ENCODE results near the gene KRT222.

The KRT222 gene

DNA sequence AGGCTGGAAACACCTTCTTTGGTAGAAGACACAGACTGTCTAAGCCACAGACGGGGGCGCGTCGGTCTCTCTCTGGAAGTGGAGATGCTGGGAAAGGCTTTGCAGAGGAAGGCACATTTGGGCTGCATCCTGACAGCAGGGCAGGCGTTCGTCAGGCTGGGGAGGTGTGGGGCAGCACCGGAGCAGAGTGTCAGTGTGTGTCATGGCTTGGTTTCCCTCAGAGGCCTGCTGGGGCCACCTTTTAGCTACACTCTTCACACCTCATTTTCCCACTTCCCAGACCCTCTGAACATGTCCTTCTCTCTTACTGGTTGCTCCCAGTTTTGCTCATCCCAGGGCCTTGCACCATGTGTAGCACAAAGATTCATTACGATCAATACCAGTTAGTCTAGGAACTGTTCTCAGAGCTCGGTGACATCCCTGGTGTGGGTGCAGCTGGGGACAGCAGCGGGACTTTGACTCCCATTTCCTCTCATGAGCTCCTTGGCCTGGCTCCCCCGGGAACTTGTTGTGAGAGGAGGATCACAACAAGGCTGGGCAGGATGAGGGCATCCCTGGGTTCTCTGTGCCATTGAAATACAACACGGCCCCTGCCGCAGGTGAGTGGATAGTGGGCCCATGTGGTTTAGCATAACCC is 50.4 kb downstream of the KRT222 start:
- no peak for DNase-seq

DNA sequence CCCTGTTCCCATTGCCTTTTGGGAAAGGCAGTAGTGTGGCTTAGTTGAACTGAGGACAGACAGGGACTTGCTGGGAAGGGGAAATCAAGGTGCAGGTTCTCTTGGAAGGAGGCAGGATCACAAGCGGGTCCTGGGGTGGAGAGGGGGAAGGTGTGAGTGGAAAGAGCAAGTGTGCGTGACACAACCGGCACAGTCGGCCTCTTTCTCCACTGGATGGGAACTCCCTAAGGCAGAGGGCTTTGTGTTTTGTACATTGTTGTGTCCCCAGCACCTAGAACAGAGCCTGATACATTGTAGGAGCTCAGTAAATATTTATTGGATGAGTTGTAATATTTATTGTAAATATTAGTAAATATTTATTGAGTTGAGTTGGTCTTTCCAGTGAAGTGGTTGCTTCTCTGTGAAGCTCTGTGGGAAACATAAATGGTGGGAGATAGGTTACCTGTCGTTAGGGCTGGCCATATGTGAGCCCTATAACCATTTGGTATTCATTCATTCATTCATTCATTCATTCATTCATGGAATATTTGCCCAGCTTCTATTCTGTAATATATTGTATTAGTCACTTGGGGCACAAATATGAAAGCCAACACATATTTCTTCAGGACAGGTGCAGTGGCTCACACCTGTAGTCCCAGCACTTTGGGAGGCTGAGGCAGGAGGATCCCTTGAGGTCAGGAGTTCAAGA is 51.4 kb downstream of the KRT222 start:
- no peak for DNase-seq

DNA sequence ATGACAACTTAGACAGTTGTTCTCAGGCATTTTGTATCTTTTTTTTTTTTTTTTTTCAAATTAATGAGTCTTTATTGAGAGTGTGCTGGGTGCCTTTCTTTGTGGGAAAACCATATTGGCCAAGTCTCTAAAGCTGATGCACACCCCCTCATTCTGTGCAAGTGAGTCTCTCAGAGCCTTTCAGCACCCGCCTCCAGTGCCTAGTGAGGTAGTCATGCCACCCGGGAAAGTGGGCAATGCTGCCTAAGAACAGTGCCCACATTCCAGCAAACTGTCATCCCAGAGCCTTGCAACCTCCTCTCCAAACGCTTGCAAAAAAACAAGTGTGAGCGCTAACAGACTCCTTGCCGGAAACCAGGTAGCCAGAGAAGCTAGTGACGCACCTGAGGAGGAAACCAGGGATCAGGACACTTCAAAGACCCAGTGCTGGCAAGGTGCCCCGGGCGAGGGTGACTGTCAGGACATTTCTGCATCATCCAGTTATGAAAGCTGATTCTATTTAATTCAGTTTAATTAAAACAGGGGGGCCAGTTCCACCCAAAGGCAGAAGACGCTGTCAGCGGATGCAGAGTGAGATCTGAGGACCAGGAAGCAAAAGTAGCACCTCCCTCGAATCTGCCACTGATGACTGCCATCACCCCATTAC is 52.3 kb downstream of the KRT222 start:
- DNase-seq: no peak

DNA sequence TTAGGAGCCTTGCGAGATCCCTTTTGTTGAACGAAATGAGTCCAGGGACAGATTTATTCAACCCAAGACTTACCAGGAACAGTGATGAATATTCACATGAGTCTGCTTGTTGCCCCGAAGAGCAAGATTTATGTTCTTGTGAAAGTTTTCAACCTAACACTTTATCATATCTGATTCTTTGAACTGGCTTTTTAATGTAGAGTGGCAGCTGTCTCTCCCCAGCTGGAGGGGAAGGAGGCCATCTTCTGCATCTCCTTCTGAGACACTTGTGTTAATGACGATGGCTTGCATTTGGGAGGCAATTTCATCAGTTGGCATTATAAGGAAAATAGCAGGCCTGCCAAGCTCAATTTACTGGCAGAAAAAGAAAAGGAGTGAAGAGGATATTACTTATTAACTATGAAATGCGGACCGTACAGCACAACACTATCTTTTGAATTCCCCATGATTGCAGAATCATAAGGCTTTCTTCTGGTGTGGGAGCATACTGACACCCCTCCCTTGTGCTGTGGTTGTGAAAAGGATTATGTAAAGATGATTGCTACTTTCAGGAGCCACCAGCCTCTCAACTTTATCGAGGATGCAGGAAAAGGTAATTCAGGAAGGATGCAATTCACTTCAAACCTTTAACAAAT is 53.0 kb downstream of the KRT222 start:
- DNase-seq: no peak

DNA sequence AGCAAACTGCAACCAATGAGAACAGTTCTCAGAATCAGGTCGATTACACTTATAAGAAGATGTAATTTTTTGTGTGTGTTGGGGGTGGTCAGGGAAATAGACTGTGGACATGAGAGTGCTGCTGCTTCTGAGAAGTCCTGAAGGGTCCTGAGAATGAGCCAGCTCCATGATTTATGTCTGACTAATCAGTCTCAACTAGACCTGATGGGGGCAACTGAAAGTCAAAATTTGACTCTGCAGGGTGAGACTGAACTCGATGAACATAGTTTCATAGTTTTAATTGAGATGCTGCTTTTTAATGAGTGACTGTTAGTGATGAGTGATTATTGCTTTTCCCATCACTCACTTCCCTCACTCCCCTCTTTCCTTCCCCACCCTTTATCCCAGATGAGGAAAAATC is 54.6 kb downstream of the KRT222 start:
- DNase-seq: no peak

DNA sequence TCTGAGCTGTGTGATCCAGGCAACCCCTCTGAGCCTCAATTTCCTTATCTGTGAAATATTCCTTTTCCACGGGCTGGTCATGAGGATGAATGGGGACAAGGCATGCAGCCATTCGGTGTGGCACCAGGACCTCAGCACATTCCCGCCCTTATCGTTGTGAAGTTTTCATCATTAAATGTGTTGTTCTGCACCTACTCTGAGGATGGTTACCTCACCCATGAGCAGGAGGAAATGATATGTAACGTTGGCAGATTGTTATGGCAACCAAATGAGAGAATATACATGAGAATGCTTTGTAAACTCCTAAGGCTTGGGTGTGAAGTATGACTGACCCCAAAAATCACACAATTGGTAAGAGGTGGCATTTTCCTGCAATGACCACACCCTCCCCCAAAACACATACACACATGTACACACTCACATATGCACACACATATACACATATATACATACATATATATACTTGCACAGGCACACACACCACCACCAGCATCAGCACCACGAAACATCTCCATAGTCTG is 56.9 kb downstream of the KRT222 start:
- DNase-seq: no peak

DNA sequence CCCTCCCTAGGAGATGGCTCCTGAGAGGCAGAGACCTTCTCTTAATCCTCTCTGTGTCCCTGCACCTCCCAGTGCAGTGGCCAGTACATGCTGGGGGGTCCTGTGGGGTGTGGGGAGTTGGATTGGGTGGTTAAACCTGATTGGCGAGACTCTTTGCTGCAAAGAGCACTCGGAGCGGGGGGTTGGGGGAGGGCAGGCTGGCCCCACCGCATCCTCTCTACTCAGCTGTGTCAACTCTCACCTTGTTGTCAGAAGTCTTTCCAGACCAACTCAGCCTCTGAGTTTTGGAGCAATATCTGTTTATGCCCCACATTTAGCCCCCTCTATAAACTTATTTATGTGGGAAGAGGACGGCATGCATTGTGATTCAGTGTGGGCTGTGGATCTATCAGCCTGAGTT is 57.3 kb downstream of the KRT222 start:
- DNase-seq: no peak

DNA sequence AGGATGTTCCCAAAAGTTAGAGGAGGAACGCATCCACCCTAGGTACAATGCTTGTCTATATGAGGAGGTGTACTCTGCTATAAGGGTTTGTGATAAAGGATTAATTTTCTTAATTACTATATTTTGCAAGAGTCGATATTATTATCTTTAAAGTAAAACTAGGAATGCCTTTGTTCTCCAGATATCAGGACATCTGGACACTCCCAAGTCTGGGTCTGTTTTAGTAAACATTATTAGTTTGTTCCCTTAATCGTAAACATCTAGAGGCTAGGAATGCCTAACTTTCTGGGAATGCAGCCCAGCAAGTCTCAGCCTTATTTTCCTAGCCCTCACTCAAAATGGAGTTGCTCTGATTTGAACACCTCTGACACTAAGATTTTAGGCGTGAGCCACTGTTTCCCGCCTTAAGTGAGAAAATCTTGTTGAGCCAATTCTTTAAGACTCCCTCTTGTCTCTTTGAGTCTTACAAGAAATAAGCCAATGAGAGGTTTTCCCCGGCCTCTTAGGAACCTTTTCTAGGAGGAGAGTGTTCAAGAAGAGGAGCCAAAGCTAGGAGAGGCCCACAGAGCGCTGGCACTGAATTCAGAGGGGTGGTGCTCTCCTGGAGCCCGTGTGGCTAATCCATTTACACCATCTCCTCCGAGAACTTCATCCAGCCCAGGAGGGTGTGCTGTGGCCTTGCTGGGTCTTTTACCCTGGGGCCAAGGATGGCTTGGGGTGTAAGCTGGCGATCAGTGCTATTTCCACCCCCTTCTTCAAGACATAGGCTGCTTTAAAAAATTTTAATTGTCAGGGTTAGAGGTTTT is 58.2 kb downstream of the KRT222 start:
- no peak for DNase-seq

DNA sequence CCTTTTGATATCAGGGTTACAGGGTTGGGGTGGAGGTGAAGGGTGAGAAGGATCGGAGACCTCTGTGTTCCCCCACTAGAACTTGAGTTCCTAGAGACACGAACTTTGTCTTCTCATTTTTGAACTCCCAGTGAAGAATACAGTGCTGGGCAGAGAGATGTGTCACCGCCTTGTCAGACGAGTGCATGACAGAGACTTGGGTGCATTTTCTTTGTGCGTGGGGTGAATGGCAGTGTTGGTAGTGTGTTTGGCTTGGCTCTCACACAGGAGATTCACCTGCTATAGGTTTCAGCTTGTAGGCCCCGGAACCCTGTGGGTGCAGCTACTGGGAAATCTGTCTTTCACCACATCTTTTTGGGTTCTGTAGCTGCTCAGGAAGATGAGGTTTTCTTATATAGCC is 59.7 kb downstream of the KRT222 start:
- no peak for DNase-seq
